MCF 10A (cell line): Measurements from ENCODE around the gene GFRA1. TPM values are rescaled to one million over a fixed set of nuclear protein-coding genes. Genes with fewer than 3 reads are reported as not detected.

Source experiments
- BruUV-seq: library from RNA; stranded (reverse); fragments of 400-500 nt; replicated peaks from 2 replicates; lab custom pipeline; 2021; lab: Mats Ljungman, UMichigan
- CTCF ChIA-PET: fragments of 300-600 bp; sonication (Branson Sonifier 250); formaldehyde crosslinking; extraction: SDS; loops from one replicate; lab custom pipeline; 2021; ENCODE audit warnings: antibody characterized with exemption, inconsistent platforms; lab: Yijun Ruan, JAX
- POLR2A ChIA-PET: fragments of 300-600, 350-650 bp; sonication (Branson Sonifier 250); formaldehyde crosslinking; extraction: SDS; loops from one replicate; lab custom pipeline; 2020; ENCODE audit warnings: antibody characterized with exemption, inconsistent platforms; lab: Yijun Ruan, JAX
- DNase-seq: peaks from one replicate; pipeline ENCODE4 v3.0.0-alpha.2; 2018; ENCODE audit not compliant: unreplicated experiment
- H3K27ac Mint-ChIP-seq: one replicate; pipeline ENCODE4 v1.8.0; 2022; ENCODE audit warnings: mild to moderate bottlenecking, low read depth, mixed read lengths; ENCODE audit not compliant: unreplicated experiment
- H3K27me3 Mint-ChIP-seq: one replicate; pipeline ENCODE4 v1.8.0; 2022; ENCODE audit warnings: mixed read lengths; ENCODE audit not compliant: insufficient read depth, unreplicated experiment
- H3K36me3 Mint-ChIP-seq: one replicate; pipeline ENCODE4 v1.8.0; 2022; ENCODE audit warnings: mild to moderate bottlenecking, moderate library complexity, mixed read lengths; ENCODE audit not compliant: insufficient read depth, unreplicated experiment
- H3K4me1 Mint-ChIP-seq: one replicate; pipeline ENCODE4 v1.8.0; 2022; ENCODE audit warnings: mixed read lengths; ENCODE audit not compliant: insufficient read depth, unreplicated experiment
- H3K4me3 Mint-ChIP-seq: one replicate; pipeline ENCODE4 v1.8.0; 2022; ENCODE audit warnings: mild to moderate bottlenecking, moderate library complexity, mixed read lengths; ENCODE audit not compliant: unreplicated experiment
- H3K9me3 Mint-ChIP-seq: one replicate; pipeline ENCODE4 v1.8.0; 2022; ENCODE audit warnings: mixed read lengths; ENCODE audit not compliant: unreplicated experiment
- intact Hi-C: fragments of 100-400 bp; cut with micrococcal nuclease; formaldehyde crosslinking; loops from 2 replicates; pipeline ENCODE4 v1.14.1; 2022
- total RNA-seq: library from RNA; stranded (reverse); gene quantifications from 2 replicates; pipeline ENCODE4 v1.2.3, GENCODE V29; 2022
- TF ChIP-seq, protein P1 (sequence below): fragments of 200-600 bp; IDR thresholded peaks from one replicate; pipeline ENCODE4 v1.8.0; 2022; ENCODE audit warnings: antibody characterized with exemption, mild to moderate bottlenecking; ENCODE audit not compliant: unreplicated experiment

Gene GFRA1
- total RNA-seq, 1 experiment from 2014 or later = not detected

DNA sequence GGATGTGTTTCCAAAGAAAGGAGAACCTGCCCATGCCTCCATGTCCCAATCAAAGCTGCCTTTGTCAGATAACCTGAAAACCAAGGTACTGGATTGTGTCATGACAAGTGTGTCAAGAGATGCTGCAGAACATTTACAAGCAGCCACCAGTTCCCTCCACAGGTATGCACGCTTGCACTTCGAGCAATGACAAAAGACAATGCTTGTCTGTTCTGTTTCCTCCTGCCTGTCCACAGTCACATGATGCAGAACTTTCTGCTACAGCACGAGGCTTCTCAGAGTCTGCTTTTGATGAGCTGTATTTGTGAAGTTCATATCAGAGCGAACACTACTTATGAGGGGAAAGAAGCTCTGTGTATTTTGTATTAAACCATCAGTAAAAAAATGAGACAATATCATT, 209.9 kb downstream of the GFRA1 start:
- POLR2A ChIA-PET = no interaction called here
- intact Hi-C loops = no loop called here
- BruUV-seq = no TSS peak

DNA sequence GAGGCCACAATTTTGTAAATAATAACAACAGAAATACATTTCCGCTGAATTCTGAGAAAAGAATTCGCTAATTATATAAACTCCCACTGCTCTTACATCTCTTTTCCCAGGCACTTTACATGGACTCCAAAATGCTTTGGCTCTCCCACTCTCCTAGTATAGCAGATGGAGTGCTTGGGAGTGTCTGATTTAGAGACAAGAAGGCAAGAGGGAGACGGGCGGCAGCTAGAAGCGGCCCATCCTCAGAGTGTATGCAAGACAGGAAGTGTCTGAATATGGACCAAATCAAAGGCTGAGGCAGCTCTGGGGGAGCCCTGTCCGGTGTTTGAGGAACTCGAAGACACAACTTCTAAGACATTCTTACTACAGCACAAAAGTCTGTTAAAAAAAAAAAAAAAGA, 212.1 kb downstream of the GFRA1 start:
- BruUV-seq = no TSS peak
- ChIA-PET CTCF (no interaction called here), POLR2A (no interaction called here)
- no peak for DNase-seq
- TF ChIP-seq, protein P1, sequence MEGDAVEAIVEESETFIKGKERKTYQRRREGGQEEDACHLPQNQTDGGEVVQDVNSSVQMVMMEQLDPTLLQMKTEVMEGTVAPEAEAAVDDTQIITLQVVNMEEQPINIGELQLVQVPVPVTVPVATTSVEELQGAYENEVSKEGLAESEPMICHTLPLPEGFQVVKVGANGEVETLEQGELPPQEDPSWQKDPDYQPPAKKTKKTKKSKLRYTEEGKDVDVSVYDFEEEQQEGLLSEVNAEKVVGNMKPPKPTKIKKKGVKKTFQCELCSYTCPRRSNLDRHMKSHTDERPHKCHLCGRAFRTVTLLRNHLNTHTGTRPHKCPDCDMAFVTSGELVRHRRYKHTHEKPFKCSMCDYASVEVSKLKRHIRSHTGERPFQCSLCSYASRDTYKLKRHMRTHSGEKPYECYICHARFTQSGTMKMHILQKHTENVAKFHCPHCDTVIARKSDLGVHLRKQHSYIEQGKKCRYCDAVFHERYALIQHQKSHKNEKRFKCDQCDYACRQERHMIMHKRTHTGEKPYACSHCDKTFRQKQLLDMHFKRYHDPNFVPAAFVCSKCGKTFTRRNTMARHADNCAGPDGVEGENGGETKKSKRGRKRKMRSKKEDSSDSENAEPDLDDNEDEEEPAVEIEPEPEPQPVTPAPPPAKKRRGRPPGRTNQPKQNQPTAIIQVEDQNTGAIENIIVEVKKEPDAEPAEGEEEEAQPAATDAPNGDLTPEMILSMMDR = no peak
- H3K27ac Mint-ChIP-seq = no peak overlapping the region
- intact Hi-C loops = no loop called here
- H3K9me3 Mint-ChIP-seq = no peaks in the 10 kb centered on the region
- H3K4me3 Mint-ChIP-seq = no peak overlapping the region
- H3K27me3 Mint-ChIP-seq = peaks cover 33% of the 10 kb centered on the region
- no peaks in the 10 kb centered on the region for H3K36me3 Mint-ChIP-seq
- H3K4me1 Mint-ChIP-seq = peaks cover 12% of the 10 kb centered on the region

More for the DNA sequence above, 209.9 kb downstream of the GFRA1 start:
- CTCF ChIA-PET = interaction anchor here (0.6 to 0.7 kb wide), 2 partner anchors 10 to 51 kb away, joined by 3 read pairs; no protein-coding TSS in a partner anchor
- Mint-ChIP-seq H3K9me3 (no peaks in the 10 kb centered on the region), H3K36me3 (no peaks in the 10 kb centered on the region), H3K4me1 (no peaks in the 10 kb centered on the region), H3K4me3 (no peak overlapping the region), H3K27ac (no peak overlapping the region), H3K27me3 (peaks cover 33% of the 10 kb centered on the region)
- TF ChIP-seq, protein P1 = no peak
- DNase-seq = no peak

DNA sequence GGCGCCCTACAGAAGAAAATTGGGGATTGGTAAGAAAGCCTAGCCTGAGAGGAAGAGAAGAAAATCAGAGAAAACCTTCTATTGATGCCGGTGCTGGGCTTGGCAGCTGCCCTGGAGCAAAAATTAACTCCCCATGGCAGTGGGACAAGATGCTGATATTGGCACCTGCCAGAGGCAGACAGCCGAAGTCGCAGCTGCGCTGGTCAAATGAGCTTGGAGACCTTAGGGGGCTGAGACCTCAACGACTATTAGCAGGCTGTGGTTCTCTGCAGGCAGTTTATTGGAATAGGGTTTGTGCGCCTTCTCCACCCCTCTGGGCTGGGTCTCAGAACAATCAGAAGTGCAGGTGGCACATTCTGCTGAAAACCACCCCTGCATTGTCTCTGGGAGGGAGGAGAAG, 213.7 kb downstream of the GFRA1 start:
- intact Hi-C loops = no loop called here
- BruUV-seq = no TSS peak
- Mint-ChIP-seq H3K4me3 (no peak overlapping the region), H3K27ac (no peak overlapping the region), H3K27me3 (peaks cover 26% of the 10 kb centered on the region), H3K36me3 (no peaks in the 10 kb centered on the region), H3K9me3 (no peaks in the 10 kb centered on the region), H3K4me1 (peaks cover 18% of the 10 kb centered on the region)
- ChIA-PET POLR2A (interaction anchor here (0.9 kb wide), 1 partner anchor 137 kb away, joined by 3 read pairs; no protein-coding TSS in a partner anchor), CTCF (interaction anchor here (0.7 to 1.1 kb wide), 2 partner anchors 9 to 20 kb away, joined by 3 read pairs; no protein-coding TSS in a partner anchor)
- TF ChIP-seq, protein P1 = no peak
- no peak for DNase-seq

DNA sequence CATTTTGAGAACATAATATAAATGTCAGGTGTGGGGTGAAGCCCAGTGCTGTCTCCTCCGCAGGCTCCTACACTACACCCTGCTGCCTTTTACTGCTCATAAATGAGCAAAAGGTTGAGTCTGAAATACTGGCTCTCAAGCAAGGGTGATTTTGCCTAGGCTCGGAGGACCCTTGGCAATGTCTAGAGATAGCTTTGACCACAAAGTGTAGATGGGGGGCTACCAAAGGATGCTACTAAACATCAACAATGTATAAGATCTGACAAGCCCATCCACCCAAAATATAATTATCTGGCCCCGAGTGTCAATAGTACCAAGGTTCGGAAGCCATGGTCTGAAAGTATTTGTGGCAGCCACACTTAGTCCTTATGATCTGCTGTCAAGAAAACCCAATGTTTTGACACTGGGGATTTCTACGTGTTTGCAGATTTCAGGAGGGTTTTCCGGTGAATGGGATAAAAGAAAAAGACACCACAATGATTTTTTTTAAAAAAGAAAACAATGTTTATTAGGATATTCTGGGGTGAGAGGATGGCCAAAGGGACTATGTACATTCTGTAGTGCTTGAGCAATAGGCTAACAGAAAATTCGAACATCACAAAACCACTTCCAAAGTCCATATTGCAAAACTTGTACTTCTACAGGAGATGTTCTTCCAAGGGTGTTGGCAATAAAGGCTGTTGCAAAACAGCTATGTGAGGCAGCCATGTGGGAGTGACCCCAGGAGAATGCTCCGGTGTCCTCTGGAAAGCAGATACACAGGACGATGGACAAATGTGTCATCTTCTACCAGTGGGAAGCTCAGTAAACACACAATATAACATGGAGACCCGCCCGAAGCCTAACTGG, 216.3 kb downstream of the GFRA1 start:
- POLR2A ChIA-PET = no interaction called here
- Mint-ChIP-seq H3K27me3 (peaks cover 1% of the 10 kb centered on the region), H3K36me3 (no peaks in the 10 kb centered on the region), H3K4me3 (no peak overlapping the region), H3K4me1 (peaks cover 19% of the 10 kb centered on the region), H3K27ac (peak overlapping the region; percentile 50), H3K9me3 (no peaks in the 10 kb centered on the region)
- CTCF ChIA-PET = interaction anchor here (0.5 kb wide), 1 partner anchor 58 kb away, joined by 3 read pairs; no protein-coding TSS in a partner anchor
- DNase-seq = peak; percentile 85
- TF ChIP-seq, protein P1 = no peak
- BruUV-seq = no TSS peak
- intact Hi-C loops = no loop called here
